ENCODE measurements around the gene SAMD3. TPM values are rescaled to one million over a fixed set of nuclear protein-coding genes. Genes with fewer than 3 reads are reported as not detected.
"Not testable (repeated sequence)": the region's sequence is repeated elsewhere in the genome, so short reads cannot be mapped to it uniquely, and the experiment has no call there.

The SAMD3 gene
- total RNA-seq, 2 donors from 2014 or later: 1.4 to 1.5 TPM

DNA sequence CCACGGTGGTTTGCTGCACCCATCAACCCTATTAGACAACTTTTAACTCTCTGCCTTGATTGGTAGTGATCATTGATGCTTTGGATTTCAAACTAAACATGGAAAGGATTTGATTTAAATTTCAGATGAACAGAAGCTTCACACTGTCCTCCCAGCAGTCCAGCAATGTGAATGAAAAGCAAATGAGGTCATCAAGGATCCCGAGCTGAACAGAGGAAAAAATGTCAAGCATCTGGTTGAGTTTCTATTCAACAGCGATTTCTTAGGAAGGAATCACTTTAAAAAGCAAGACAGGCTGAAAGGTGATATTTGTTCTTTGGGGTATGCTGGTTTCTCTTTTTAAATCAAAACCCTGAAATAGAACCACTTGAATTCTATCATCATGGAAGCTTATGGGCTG is 10.6 kb upstream of the SAMD3 start:
- ATAC-seq (replicated peaks): no peak
- H3K4me3 Mint-ChIP-seq: no peak overlapping the region
- H3K27ac Mint-ChIP-seq: no peak overlapping the region
- no peaks in the 10 kb centered on the region for H3K4me1 Mint-ChIP-seq
- H3K27me3 Mint-ChIP-seq: no peaks in the 10 kb centered on the region
- H3K9me3 Mint-ChIP-seq: peaks cover 3% of the 10 kb centered on the region
- no peaks in the 10 kb centered on the region for H3K36me3 Mint-ChIP-seq (ENCODE audit: low read depth)

GRCh38 chr6:130230531-130230930 is 7.8 kb upstream of the SAMD3 start:
- not testable (repeated sequence) for H3K27me3 Mint-ChIP-seq; H3K4me1 Mint-ChIP-seq; H3K4me3 Mint-ChIP-seq; H3K9me3 Mint-ChIP-seq; ATAC-seq (replicated peaks); H3K36me3 Mint-ChIP-seq (ENCODE audit: low read depth); H3K27ac Mint-ChIP-seq

DNA sequence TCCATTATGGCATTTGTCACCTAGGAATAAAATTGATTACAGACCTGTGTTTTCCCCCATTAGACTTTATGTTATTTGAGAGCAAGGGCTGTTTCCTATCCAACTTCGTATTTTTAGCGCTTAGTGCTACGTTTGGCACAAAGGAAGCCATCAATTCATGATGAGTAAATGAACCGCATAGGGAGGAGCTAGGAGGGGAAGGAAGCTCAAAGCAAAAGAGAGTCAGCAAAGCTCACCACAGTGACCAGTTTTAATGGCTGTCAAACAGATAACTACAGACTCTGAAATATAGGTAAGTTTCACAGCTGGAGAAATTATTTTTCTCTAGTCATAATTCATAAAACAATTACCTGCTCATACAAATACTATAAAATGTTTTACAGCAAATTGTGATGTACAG is 6.9 kb upstream of the SAMD3 start:
- Mint-ChIP-seq H3K27ac (no peak overlapping the region), H3K4me3 (no peak overlapping the region), H3K36me3 (ENCODE audit: low read depth) (no peaks in the 10 kb centered on the region), H3K4me1 (no peaks in the 10 kb centered on the region), H3K27me3 (no peaks in the 10 kb centered on the region), H3K9me3 (peaks cover 8% of the 10 kb centered on the region)
- ATAC-seq (replicated peaks): peak; percentile 48

- Mint-ChIP-seq H3K4me3 (peak overlapping the region; percentile 56), H3K27me3 (no peaks in the 10 kb centered on the region), H3K4me1 (peaks cover 11% of the 10 kb centered on the region), H3K27ac (peak overlapping the region; percentile 50), H3K36me3 (ENCODE audit: low read depth) (no peaks in the 10 kb centered on the region), H3K9me3 (peaks cover 6% of the 10 kb centered on the region)
- peak; percentile 94 for ATAC-seq (replicated peaks)
Measured at GRCh38 chr6:130223508-130223907, 757 bp upstream of the SAMD3 start.

GRCh38 chr6:130218134-130218533 is 4.6 kb downstream of the SAMD3 start:
- Mint-ChIP-seq H3K27me3 (no peaks in the 10 kb centered on the region), H3K36me3 (ENCODE audit: low read depth) (no peaks in the 10 kb centered on the region), H3K27ac (no peak overlapping the region), H3K4me3 (no peak overlapping the region), H3K4me1 (peaks cover 16% of the 10 kb centered on the region), H3K9me3 (no peaks in the 10 kb centered on the region)
- no peak for ATAC-seq (replicated peaks)

- H3K27ac Mint-ChIP-seq: no peak overlapping the region
- no peak for ATAC-seq (replicated peaks)
- H3K4me1 Mint-ChIP-seq: peaks cover 18% of the 10 kb centered on the region
- no peaks in the 10 kb centered on the region for H3K27me3 Mint-ChIP-seq
- no peaks in the 10 kb centered on the region for H3K9me3 Mint-ChIP-seq
- H3K36me3 Mint-ChIP-seq (ENCODE audit: low read depth): no peaks in the 10 kb centered on the region
- no peak overlapping the region for H3K4me3 Mint-ChIP-seq
Measured at GRCh38 chr6:130216620-130217019, 6.1 kb downstream of the SAMD3 start.

DNA sequence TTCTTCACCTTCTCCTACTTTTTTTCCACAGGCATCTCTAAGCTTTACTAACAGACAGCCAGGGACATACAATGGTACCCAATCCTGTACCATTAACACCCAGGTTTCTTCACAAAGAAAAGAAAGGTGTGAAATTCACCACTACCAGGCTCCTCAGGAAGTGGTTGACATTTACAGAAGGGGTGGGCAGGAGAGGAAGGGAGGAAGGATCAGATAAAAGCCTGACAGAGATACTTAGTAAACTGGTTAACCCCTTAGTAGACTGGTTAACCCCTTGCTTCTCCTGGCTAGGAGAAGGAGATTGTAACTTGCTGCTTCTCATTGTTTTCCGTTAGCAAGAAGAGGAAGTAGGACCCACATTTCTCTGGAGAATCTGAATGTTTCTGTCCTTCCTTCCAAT is 7.2 kb downstream of the SAMD3 start:
- Mint-ChIP-seq H3K27me3 (no peaks in the 10 kb centered on the region), H3K9me3 (no peaks in the 10 kb centered on the region), H3K27ac (peak overlapping the region; percentile 43), H3K4me1 (peaks cover 18% of the 10 kb centered on the region), H3K36me3 (ENCODE audit: low read depth) (no peaks in the 10 kb centered on the region), H3K4me3 (peak overlapping the region; percentile 55)
- ATAC-seq (replicated peaks): peak; percentile 78

DNA sequence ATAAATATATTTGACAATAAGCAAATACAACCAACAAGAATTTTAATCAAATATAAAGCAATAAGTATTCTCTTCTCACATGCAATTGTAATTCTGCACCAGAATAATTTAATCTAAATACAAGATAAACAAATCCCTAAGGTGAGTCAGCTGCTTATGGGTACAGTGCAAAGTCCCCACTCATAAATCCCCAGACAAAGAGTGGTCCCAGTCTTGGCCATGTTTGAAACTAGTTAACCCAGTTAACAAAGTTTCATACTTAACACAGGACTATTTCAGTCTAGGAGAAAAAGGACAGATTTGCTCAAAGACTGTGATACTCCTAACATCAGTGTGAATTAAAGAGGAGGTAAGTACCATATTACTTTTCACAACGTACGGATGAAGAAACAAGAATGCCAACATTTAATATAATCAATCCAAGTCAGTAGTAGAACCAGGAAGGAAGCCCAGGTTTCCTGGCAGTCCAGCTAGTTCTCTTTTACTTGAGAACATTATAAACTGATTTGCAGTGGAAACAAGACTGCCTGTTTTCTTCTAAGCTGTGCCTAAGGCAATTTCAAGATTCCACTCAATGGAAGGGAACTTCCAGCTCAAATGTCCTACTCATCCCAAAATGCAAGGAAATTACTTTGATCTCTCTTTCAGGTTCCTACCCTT is 10.4 kb downstream of the SAMD3 start:
- Mint-ChIP-seq H3K27ac (peak overlapping the region; percentile 58), H3K36me3 (ENCODE audit: low read depth) (peaks cover 18% of the 10 kb centered on the region), H3K4me1 (peaks cover 18% of the 10 kb centered on the region), H3K4me3 (peak overlapping the region; percentile 55), H3K9me3 (no peaks in the 10 kb centered on the region), H3K27me3 (no peaks in the 10 kb centered on the region)
- no peak for ATAC-seq (replicated peaks)

GRCh38 chr6:130211691-130212090 is 11.1 kb downstream of the SAMD3 start:
- H3K36me3 Mint-ChIP-seq (ENCODE audit: low read depth): peaks cover 24% of the 10 kb centered on the region
- H3K27me3 Mint-ChIP-seq: no peaks in the 10 kb centered on the region
- H3K4me1 Mint-ChIP-seq: peaks cover 18% of the 10 kb centered on the region
- no peaks in the 10 kb centered on the region for H3K9me3 Mint-ChIP-seq
- ATAC-seq (replicated peaks): peak; percentile 72
- peak overlapping the region; percentile 55 for H3K4me3 Mint-ChIP-seq
- no peak overlapping the region for H3K27ac Mint-ChIP-seq

GRCh38 chr6:130207979-130208649 is 14.6 kb downstream of the SAMD3 start:
- H3K9me3 Mint-ChIP-seq: no peaks in the 10 kb centered on the region
- no peak overlapping the region for H3K27ac Mint-ChIP-seq
- H3K36me3 Mint-ChIP-seq (ENCODE audit: low read depth): peaks cover 27% of the 10 kb centered on the region
- H3K27me3 Mint-ChIP-seq: no peaks in the 10 kb centered on the region
- no peak overlapping the region for H3K4me3 Mint-ChIP-seq
- no peak for ATAC-seq (replicated peaks)
- peaks cover 14% of the 10 kb centered on the region for H3K4me1 Mint-ChIP-seq

DNA sequence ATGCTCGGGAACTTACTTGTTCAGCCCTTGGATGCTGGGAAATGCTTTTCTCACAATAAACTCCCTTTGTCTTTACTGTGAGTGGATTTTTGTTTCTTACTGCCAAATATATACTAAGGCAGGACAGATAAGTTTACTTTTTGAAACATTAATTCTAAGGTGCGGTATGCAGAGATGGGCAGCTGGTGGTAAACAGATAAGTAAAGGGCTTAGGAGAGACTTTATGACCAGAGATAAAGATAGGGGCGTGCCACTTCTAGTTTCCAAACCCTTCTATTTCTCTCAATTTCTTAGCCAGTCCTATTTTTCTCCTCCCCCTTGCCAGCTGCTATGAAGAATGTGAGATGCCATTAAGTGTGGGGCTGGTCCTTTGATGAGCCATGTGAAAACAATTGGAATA is 16.3 kb downstream of the SAMD3 start:
- H3K36me3 Mint-ChIP-seq (ENCODE audit: low read depth): peaks cover 27% of the 10 kb centered on the region
- H3K4me1 Mint-ChIP-seq: peaks cover 5% of the 10 kb centered on the region

DNA sequence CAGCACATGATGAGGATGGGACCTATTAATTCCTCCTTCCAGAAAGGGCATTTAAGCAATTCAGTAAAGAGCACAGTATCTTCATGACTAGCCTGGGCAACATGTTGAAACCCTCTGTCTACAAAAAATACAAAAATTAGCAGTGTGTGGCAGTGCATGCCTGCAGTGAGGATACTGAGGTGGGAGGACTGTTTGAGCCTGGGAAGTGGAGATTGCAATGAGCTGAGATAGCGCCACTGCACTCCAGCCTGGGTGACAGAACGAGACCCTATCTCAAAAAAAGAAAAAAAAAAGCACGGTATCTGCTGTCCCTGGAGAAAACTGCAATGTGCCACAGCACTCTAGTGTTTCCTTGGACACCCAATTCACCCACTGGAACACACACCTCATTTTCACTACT is 18.4 kb downstream of the SAMD3 start:
- Mint-ChIP-seq H3K27ac (no peak overlapping the region), H3K4me1 (peaks cover 5% of the 10 kb centered on the region), H3K27me3 (no peaks in the 10 kb centered on the region), H3K36me3 (ENCODE audit: low read depth) (peaks cover 25% of the 10 kb centered on the region), H3K9me3 (no peaks in the 10 kb centered on the region), H3K4me3 (no peak overlapping the region)
- ATAC-seq (replicated peaks): no peak

More for the DNA sequence above, 16.3 kb downstream of the SAMD3 start:
- no peak for ATAC-seq (replicated peaks)
- H3K27ac Mint-ChIP-seq: no peak overlapping the region
- no peak overlapping the region for H3K4me3 Mint-ChIP-seq
- no peaks in the 10 kb centered on the region for H3K27me3 Mint-ChIP-seq
- no peaks in the 10 kb centered on the region for H3K9me3 Mint-ChIP-seq

GRCh38 chr6:130203370-130203769 is 19.4 kb downstream of the SAMD3 start:
- H3K4me1 Mint-ChIP-seq: peaks cover 5% of the 10 kb centered on the region
- no peaks in the 10 kb centered on the region for H3K27me3 Mint-ChIP-seq
- ATAC-seq (replicated peaks): no peak
- H3K9me3 Mint-ChIP-seq: no peaks in the 10 kb centered on the region
- no peak overlapping the region for H3K27ac Mint-ChIP-seq
- peaks cover 17% of the 10 kb centered on the region for H3K36me3 Mint-ChIP-seq (ENCODE audit: low read depth)
- no peak overlapping the region for H3K4me3 Mint-ChIP-seq

- H3K4me3 Mint-ChIP-seq: no peak overlapping the region
- peaks cover 11% of the 10 kb centered on the region for H3K36me3 Mint-ChIP-seq (ENCODE audit: low read depth)
- no peaks in the 10 kb centered on the region for H3K27me3 Mint-ChIP-seq
- no peak for ATAC-seq (replicated peaks)
- H3K9me3 Mint-ChIP-seq: no peaks in the 10 kb centered on the region
- no peak overlapping the region for H3K27ac Mint-ChIP-seq
- H3K4me1 Mint-ChIP-seq: peaks cover 5% of the 10 kb centered on the region
Measured at GRCh38 chr6:130202782-130203181, 20.0 kb downstream of the SAMD3 start.

DNA sequence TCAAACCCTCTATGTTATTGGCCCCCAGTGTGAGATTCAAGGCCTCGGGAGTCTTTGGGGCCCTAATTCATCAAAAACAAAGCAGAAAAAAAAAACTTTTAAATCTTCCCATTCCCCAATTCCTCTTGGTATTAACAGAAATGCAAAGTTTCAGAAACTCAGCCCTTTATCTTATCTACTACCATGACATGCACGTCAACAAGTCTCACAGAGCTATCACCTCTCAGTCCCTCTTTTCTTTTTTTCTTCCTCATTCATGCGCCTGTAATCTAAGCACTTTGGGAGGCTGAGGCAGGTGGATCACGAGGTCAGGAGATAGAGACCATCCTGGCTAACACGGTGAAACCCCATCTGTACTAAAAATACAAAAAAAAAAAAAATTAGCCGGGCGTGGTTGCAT is 22.7 kb downstream of the SAMD3 start:
- no peaks in the 10 kb centered on the region for H3K9me3 Mint-ChIP-seq
- H3K27me3 Mint-ChIP-seq: no peaks in the 10 kb centered on the region
- peaks cover 9% of the 10 kb centered on the region for H3K4me1 Mint-ChIP-seq
- H3K4me3 Mint-ChIP-seq: no peak overlapping the region
- no peak for ATAC-seq (replicated peaks)
- H3K36me3 Mint-ChIP-seq (ENCODE audit: low read depth): no peaks in the 10 kb centered on the region
- no peak overlapping the region for H3K27ac Mint-ChIP-seq

Measured in activated T-helper 17 cell treated with anti-CD3 and anti-CD28 coated beads, Interleukin-2, amount 50 U/mL, for 72 hours (primary cell).